Peyer's patch (tissue), 4 donors: ENCODE measurements around the gene OR8H3. TPM values are rescaled to one million over a fixed set of nuclear protein-coding genes. Genes with fewer than 3 reads are reported as not detected.

Experiments
- DNase-seq, 3 donors: peaks; one replicate each; pipeline ENCODE4 v3.0.0-alpha.2; 2017 to 2019
- H3K27ac ChIP-seq, 4 donors: fragments of 200-600 bp; sonication (generic); one replicate each; pipeline ENCODE4 v1.5.1; 2016 to 2019
- H3K27me3 ChIP-seq, 2 donors: fragments of 200-600 bp; sonication (generic); one replicate each; pipeline ENCODE4 v1.5.1; 2019
- H3K36me3 ChIP-seq, 3 donors: fragments of 200-600 bp; sonication (generic); one replicate each; pipeline ENCODE4 v1.5.1; 2016 to 2019
- H3K4me1 ChIP-seq, 4 donors: fragments of 200-600 bp; sonication (generic); one replicate each; pipeline ENCODE4 v1.5.1; 2016 to 2019
- H3K4me3 ChIP-seq, 4 donors: fragments of 200-600 bp; sonication (generic); 1 replicate in 3 of 4; 2 replicates in 1 of 4; pipeline ENCODE4 v1.5.1; 2016 to 2019; ENCODE audit warnings: mild to moderate bottlenecking in 1 of 4
- H3K9me3 ChIP-seq, 4 donors: fragments of 200-600 bp; sonication (generic); one replicate each; pipeline ENCODE4 v1.5.1; 2016 to 2019; ENCODE audit warnings: mild to moderate bottlenecking in 1 of 4
- POLR2A ChIP-seq, 2 donors: fragments of 450-650 bp; IDR thresholded peaks; one replicate each; pipeline ENCODE4 v1.5.1; 2017; ENCODE audit warnings: antibody characterized with exemption in 2 of 2, mild to moderate bottlenecking in 2 of 2, moderate library complexity in 2 of 2
- small RNA-seq, 2 donors: library from RNA; depleted of rRNA; stranded (forward); fragments of <200 nt; gene quantifications; one replicate each; pipeline ENCODE3, GENCODE V24; 2016
- total RNA-seq, 4 donors: library from RNA; depleted of rRNA; stranded (reverse); fragments of >200 nt; gene quantifications; one replicate each; pipeline ENCODE4 v1.1.0, GENCODE V29; 2016
- TF ChIP-seq, protein P1 (sequence below), 6 experiments: fragments of 450-650 bp in 4 of 6; fragments of 200-600 bp in 2 of 6; sonication (generic) in 1 of 6; IDR thresholded peaks; one replicate each; pipeline ENCODE4 v1.5.1; 2017 to 2019; ENCODE audit warnings: antibody characterized with exemption in 6 of 6, mild to moderate bottlenecking in 3 of 6, moderate library complexity in 1 of 6

The OR8H3 gene
- total RNA-seq, 4 donors from 2014 or later = not detected

DNA sequence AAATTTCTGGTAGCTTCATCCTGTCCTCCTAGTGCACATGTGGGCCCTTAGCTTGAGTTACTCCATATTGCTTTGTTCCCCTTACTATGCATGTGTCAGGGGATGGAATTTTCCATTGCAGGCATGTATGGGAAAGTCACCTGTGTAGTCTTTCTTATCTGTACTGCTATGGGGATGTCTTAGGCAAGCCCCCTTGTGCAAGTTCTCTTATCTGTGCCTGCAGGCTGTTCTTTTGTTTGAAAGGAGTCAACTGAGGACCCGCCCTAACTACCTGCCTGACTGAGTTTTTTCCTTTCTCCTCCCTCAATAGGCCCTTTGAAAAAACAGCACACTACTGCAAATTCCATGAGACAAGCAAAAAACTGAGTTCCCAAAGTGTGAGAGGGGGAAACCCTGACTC is 29.2 kb downstream of the OR8H3 start:
- no peak overlapping the region for H3K27ac ChIP-seq
- no peaks in the 10 kb centered on the region for H3K27me3 ChIP-seq
- H3K36me3 ChIP-seq = no peaks in the 10 kb centered on the region
- DNase-seq = no peak
- no peak overlapping the region for H3K4me3 ChIP-seq
- no peaks in the 10 kb centered on the region for H3K4me1 ChIP-seq
- peaks cover 0 to 10% (median 0%) of the 10 kb centered on the region in 4 donors for H3K9me3 ChIP-seq
- TF ChIP-seq, protein P1, sequence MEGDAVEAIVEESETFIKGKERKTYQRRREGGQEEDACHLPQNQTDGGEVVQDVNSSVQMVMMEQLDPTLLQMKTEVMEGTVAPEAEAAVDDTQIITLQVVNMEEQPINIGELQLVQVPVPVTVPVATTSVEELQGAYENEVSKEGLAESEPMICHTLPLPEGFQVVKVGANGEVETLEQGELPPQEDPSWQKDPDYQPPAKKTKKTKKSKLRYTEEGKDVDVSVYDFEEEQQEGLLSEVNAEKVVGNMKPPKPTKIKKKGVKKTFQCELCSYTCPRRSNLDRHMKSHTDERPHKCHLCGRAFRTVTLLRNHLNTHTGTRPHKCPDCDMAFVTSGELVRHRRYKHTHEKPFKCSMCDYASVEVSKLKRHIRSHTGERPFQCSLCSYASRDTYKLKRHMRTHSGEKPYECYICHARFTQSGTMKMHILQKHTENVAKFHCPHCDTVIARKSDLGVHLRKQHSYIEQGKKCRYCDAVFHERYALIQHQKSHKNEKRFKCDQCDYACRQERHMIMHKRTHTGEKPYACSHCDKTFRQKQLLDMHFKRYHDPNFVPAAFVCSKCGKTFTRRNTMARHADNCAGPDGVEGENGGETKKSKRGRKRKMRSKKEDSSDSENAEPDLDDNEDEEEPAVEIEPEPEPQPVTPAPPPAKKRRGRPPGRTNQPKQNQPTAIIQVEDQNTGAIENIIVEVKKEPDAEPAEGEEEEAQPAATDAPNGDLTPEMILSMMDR (IDR thresholded peaks at IDR 0.05) = no peak
- TF ChIP-seq POLR2A (IDR thresholded peaks at IDR 0.05) = no peak

DNA sequence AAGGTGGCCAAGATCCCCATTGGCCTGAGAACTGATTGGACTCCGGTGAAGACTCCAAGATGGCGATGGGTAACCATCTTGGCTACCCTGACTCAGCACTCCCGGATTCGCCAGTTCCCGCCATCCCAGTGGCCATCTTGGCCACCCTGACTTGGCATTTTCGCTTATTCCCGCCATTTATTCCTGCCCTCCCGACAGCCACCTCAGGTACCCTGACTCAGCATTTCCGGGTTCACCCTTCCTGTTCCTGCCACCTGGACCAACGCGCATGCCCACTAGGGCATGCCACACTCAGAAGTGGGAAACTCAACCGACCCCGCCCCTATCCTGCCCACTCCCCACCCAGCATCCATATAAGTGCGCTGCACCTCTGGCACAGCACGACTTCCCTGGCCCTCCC is 30.2 kb downstream of the OR8H3 start:
- H3K4me1 ChIP-seq = no peaks in the 10 kb centered on the region
- no peak overlapping the region for H3K27ac ChIP-seq
- peaks cover 0 to 10% (median 0%) of the 10 kb centered on the region in 4 donors for H3K9me3 ChIP-seq
- TF ChIP-seq POLR2A (IDR thresholded peaks at IDR 0.05) = no peak
- TF ChIP-seq, protein P1 (IDR thresholded peaks at IDR 0.05) = no peak
- DNase-seq = no peak
- H3K4me3 ChIP-seq = no peak overlapping the region
- H3K27me3 ChIP-seq = no peaks in the 10 kb centered on the region
- H3K36me3 ChIP-seq = no peaks in the 10 kb centered on the region

DNA sequence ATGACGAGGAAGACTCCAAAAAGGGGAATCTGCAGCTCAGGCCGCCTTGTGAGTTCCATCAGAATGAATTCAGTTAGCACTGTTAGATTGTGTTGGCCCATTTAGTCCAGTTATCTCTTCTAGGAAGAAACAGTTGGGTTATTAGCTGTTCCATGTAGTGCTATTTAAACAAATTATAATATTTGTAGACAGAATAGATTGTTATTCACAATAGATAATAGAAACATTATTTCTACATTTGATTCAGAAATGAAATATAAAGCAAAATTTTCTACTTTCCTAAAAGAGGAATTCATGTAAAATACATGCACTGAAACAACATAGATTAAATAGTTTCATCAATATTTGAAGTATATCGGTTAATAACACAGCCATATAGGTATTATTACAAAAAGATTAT is 38.0 kb downstream of the OR8H3 start, which contains the start of gene OR8K5:
Gene OR8K5, minus strand, starts transcription at position 101 of the 400 bp plus-strand sequence. Its CDS starts 0 bp downstream, at position 101.
- TF ChIP-seq POLR2A (IDR thresholded peaks at IDR 0.05) = no peak
- TF ChIP-seq, protein P1 (IDR thresholded peaks at IDR 0.05) = no peak
- Histone ChIP-seq H3K4me3 (no peak within 1 kb of the TSS), H3K36me3 (no peaks in the 10 kb centered on the region), H3K9me3 (no peaks in the 10 kb centered on the region), H3K4me1 (no peaks in the 10 kb centered on the region), H3K27me3 (no peaks in the 10 kb centered on the region), H3K27ac (no peak within 1 kb of the TSS)
- DNase-seq = no peak

DNA sequence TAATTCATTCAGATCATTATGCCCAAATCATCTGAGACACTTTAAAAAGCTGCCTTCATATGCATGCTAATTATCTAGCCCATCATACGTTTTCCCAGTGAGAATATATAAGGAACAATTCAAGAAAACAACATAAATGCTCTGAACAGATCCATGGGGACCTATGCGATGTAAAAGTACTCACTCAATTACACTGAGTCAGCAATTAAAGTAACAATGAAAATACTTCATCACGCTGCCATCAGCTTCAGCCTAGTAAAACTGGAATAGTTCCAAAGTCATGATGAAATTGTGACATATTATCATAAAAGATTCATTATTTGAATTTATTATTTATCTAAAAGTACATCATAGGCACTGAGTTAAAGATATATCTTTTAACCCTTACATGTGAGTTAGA is 41.6 kb downstream of the OR8H3 start:
- H3K9me3 ChIP-seq = peaks cover 0 to 3% (median 0%) of the 10 kb centered on the region in 4 donors
- no peaks in the 10 kb centered on the region for H3K27me3 ChIP-seq
- TF ChIP-seq POLR2A (IDR thresholded peaks at IDR 0.05) = no peak
- TF ChIP-seq, protein P1 (IDR thresholded peaks at IDR 0.05) = no peak
- no peak overlapping the region for H3K27ac ChIP-seq
- H3K4me1 ChIP-seq = no peaks in the 10 kb centered on the region
- no peak for DNase-seq
- H3K36me3 ChIP-seq = no peaks in the 10 kb centered on the region
- H3K4me3 ChIP-seq = no peak overlapping the region

DNA sequence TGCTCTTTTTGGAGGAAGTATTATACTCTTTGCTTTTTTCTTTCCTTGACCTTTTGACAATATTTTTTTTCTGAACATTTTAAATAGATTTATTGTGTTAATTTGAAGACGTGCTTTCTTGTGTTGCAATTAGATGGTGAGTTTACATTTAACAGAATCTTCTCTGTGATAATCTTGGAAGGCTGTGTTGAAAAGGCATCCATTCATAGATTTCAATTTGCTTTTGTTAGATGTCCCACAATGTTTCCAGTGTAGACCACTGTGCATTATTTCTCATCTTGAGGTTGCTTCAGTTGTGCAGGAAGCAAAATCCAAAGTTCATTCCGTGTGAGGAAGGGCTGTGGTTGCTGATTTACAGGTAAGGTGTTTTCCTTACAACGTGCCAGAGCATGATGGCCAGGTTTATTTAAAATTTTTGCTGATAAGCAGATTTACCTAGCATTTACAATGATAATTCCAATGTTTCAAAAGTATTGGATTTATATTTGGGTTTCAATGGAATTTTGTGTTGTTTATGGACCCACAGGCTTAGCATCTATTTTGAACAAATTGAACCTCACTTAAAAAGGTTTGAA is 50.2 kb downstream of the OR8H3 start:
- DNase-seq = no peak
- Histone ChIP-seq H3K4me3 (no peak overlapping the region), H3K9me3 (peaks cover 0 to 3% (median 0%) of the 10 kb centered on the region in 4 donors), H3K27ac (no peak overlapping the region), H3K36me3 (no peaks in the 10 kb centered on the region), H3K4me1 (no peaks in the 10 kb centered on the region), H3K27me3 (no peaks in the 10 kb centered on the region)
- TF ChIP-seq, protein P1 (IDR thresholded peaks at IDR 0.05) = no peak

Small RNA genes lying within 50 kb of the gene (small RNA-seq; reads per million reads assigned to genes)
- 0 reads per million in 2 donors for gene OR8I4P

Other genes with a start within 250 kb of the OR8H3 start
- gene TRIM51, start 239.1 kb upstream of the OR8H3 start, total RNA-seq = not detected
- gene OR5W2, start 207.8 kb upstream of the OR8H3 start, total RNA-seq = not detected
- gene OR5I1, start 186.0 kb upstream of the OR8H3 start, total RNA-seq = not detected
- gene OR10AG1, start 152.4 kb upstream of the OR8H3 start, total RNA-seq = not detected
- not detected for gene OR5F1, start 127.7 kb upstream of the OR8H3 start, total RNA-seq
- not detected for gene OR5AS1, start 94.7 kb upstream of the OR8H3 start, total RNA-seq
- gene OR8I2, start 29.1 kb upstream of the OR8H3 start, total RNA-seq = not detected
- not detected for gene OR8H2, start 18.7 kb upstream of the OR8H3 start, total RNA-seq
- gene OR8J3, start 17.8 kb downstream of the OR8H3 start, total RNA-seq = not detected
- not detected for gene OR8K5, start 37.9 kb downstream of the OR8H3 start, total RNA-seq
- not detected for gene OR5J2, start 54.2 kb downstream of the OR8H3 start, total RNA-seq
- gene OR5T2, start 111.9 kb downstream of the OR8H3 start, total RNA-seq = not detected
- gene OR5T3, start 129.9 kb downstream of the OR8H3 start, total RNA-seq = not detected
- not detected for gene OR5T1, start 151.8 kb downstream of the OR8H3 start, total RNA-seq
- not detected for gene OR8H1, start 169.9 kb downstream of the OR8H3 start, total RNA-seq
- gene OR8K3, start 192.8 kb downstream of the OR8H3 start, total RNA-seq = not detected
- not detected for gene OR8K1, start 223.7 kb downstream of the OR8H3 start, total RNA-seq
- gene OR8J1, start 231.9 kb downstream of the OR8H3 start, total RNA-seq = not detected